ENCODE data around the gene CYSLTR2.
"Not testable (repeated sequence)": the region's sequence is repeated elsewhere in the genome, so short reads cannot be mapped to it uniquely, and the experiment has no call there.

CYSLTR2 gene

GRCh38 chr13:48696676-48697075 lies 42.9 kb downstream of the CYSLTR2 start:
- not testable (repeated sequence) for DNase-seq (ENCODE audit: low read depth)

- DNase-seq (ENCODE audit: low read depth) = no peak
Measured at GRCh38 chr13:48707405-48707804, 53.7 kb downstream of the CYSLTR2 start.

GRCh38 chr13:48708764-48709163 lies 55.0 kb downstream of the CYSLTR2 start:
- DNase-seq (ENCODE audit: low read depth) = no peak

- DNase-seq (ENCODE audit: low read depth) = no peak
Measured at GRCh38 chr13:48709213-48709612, 55.5 kb downstream of the CYSLTR2 start.

- no peak for DNase-seq (ENCODE audit: low read depth)
Measured at GRCh38 chr13:48710160-48710559, 56.4 kb downstream of the CYSLTR2 start.

GRCh38 chr13:48712141-48712540 lies 58.4 kb downstream of the CYSLTR2 start:
- no peak for DNase-seq (ENCODE audit: low read depth)

GRCh38 chr13:48715977-48716376 lies 62.2 kb downstream of the CYSLTR2 start:
- DNase-seq (ENCODE audit: low read depth) = no peak

- DNase-seq (ENCODE audit: low read depth) = no peak
Measured at GRCh38 chr13:48720621-48721020, 66.9 kb downstream of the CYSLTR2 start.

DNA sequence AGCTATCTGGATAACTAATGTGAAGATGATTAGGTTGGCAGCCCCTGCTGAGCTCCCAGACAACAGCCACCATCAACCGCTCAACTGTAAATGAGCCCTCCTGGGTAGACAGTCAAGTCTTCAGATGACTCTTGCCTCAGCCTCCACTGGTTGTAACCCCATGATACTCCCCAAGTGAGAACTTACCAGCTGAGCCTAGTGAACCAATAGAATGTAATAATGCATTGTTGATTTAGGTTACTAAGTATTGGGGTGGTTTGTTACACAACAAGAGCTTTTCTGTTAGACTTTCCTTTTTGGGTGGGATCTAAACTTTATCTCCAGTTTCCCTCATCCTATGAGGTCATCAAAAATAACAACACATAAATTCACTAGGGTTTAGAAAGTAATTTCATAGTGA lies 69.4 kb downstream of the CYSLTR2 start:
- DNase-seq (ENCODE audit: low read depth) = no peak

- DNase-seq (ENCODE audit: low read depth) = no peak
Measured at GRCh38 chr13:48725271-48725670, 71.5 kb downstream of the CYSLTR2 start.

GRCh38 chr13:48726711-48727110 lies 73.0 kb downstream of the CYSLTR2 start:
- DNase-seq (ENCODE audit: low read depth) = no peak

DNA sequence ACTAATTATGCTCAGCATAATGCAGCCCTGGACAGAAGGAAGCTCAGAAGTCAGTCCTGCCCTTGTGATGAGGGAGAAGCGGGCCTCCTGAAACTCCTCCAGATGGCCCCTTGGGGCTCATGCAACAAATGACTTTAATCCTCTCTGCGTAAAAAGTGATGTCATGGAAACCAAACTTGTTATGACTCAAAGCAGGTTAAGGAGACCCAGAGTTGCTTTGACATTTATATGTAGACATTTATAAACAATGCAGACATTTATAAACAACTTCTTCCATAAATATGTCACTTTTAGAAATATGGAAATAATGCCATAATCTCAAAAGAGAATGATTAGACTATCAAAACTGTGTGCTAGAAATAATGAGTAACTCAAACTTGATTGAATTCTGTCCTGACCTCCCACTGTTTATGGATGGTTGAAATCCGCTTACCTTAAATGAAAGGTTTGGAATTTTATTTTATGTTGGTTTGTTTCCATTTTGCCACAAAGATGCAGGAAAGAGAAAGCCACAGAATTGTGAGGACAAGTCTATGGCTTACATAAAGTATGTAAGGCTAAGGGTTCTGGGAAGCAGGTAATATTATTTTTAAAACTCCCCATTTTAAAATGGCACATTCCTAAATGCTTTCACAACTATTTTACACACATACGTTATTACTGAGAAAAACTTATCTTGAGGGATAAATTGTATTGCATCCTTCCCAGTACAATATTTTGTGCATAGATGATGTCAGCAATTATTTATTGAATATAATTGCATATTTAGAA lies 73.7 kb downstream of the CYSLTR2 start:
- no peak for DNase-seq (ENCODE audit: low read depth)

DNA sequence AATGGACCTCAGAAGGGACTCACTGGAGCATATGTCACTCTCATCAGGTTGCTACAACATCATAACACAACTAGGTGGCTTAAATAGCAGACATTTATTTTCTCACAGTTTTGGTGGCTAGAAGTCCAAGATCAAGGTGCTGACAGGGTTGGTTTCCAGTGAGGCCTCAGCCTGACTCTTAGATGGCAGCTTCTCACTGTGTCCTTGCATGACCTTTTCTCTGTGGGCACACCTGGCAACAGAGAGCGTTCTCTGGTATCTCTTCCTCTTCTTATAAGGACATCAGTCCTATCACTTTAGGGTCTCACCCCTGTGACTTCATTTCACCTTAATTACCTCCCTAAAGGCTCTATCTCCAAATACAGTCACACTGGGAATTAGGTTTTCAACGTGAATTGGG lies 74.5 kb downstream of the CYSLTR2 start:
- no peak for DNase-seq (ENCODE audit: low read depth)

DNA sequence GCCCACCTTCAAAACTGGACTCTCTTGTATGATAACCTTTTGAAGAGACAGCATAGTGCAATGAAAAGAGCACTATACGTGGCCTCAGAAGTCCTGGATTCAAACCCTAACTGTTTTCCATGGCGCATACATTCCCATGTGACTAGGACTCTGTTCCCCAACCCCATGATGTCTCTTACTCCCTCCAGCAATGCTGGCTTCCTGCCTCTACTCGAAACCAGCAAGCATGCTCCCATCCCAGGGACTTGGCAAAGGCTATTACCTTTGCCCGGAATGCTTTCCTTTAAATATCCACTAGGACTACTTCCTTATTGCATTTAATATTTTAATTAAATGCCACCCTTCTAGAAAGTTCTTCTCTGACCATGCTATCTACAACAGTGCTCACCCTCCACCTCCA lies 75.1 kb downstream of the CYSLTR2 start:
- DNase-seq (ENCODE audit: low read depth) = no peak

- no peak for DNase-seq (ENCODE audit: low read depth)
Measured at GRCh38 chr13:48729856-48730255, 76.1 kb downstream of the CYSLTR2 start.

DNA sequence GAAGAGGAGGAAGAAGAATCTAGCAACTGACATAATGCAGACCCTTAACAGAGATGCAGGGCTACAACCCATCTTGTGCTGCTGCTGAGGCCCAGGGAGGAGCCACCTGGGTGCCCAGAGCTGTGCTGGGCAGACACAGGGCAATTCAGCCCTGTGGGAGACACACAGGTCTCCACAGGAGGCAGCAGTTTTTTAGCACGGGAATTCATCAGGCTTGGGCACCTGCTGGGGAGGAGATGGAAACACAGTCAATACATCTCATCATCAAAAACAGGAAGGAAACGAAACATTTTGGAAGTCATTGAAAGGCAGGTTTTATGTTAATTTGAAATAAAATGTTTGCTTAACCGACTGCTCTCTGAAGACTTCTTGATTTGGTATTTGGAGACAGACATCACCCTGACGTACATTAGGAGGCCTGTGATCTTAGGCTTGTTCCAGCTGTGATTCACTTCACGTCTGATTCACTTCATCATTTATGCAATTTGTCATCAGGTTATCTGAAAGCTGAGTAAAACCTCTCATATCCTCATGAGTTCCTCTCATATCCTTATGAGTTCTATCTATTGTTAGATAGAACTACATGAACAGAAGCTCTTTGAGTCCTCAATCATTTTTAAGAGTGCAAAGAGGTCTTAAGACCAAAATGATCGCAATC lies 77.4 kb downstream of the CYSLTR2 start:
- DNase-seq (ENCODE audit: low read depth) = no peak

GRCh38 chr13:48731957-48732569 lies 78.3 kb downstream of the CYSLTR2 start:
- DNase-seq (ENCODE audit: low read depth) = peak; percentile 39

DNA sequence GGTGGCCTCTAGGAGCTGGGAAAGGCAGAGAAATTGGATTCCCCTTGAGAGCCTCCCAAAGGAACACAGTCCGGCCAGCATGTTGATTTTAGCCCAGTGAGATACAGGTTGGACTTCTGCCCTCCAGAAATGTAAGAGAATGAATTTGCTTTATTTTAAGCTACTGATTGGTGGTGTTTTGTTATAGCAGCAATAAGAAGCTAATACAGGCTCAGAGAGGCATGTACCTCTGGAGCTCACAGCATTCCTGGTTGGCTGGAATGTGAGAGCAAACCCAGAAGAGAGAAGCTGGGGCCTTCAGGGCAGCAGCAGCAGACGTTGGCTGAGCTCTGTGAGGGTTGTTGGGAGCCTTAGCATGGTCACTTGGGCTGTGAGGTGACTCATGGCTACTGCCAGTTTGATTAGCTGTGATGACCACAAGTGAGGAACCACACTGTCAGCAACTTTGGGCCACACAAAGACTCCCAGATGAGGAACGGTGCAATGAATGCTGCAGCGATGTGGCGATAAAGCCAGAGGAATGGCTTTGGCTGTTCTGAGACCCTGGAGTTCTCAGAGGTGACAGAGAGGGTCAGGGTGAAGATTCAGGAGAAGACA lies 80.1 kb downstream of the CYSLTR2 start:
- DNase-seq (ENCODE audit: low read depth) = no peak

GRCh38 chr13:48735571-48735970 lies 81.8 kb downstream of the CYSLTR2 start:
- no peak for DNase-seq (ENCODE audit: low read depth)

- no peak for DNase-seq (ENCODE audit: low read depth)
Measured at GRCh38 chr13:48737689-48738088, 84.0 kb downstream of the CYSLTR2 start.

- no peak for DNase-seq (ENCODE audit: low read depth)
Measured at GRCh38 chr13:48738311-48738710, 84.6 kb downstream of the CYSLTR2 start.

GRCh38 chr13:48739386-48739964 lies 85.7 kb downstream of the CYSLTR2 start:
- DNase-seq (ENCODE audit: low read depth) = no peak

DNA sequence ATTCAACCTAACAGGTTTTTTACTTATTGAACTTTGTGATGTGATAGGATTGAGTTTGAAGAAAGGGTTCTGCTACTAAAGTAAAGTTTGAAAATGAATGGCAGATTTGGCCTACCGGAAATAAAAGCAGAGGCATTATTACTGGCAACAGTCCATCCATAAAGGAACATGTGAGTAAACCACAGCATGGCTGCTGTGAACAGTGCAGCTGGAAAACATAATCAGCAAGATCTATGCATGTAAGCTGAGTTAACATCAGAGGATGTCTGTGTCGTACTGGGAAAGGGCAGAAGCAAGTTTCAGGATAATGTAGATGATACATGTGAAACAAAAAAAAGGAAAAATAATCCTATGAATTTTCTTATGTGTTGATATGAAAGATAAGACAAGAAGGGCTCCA lies 87.6 kb downstream of the CYSLTR2 start:
- no peak for DNase-seq (ENCODE audit: low read depth)

All from stimulated activated CD8-positive, alpha-beta memory T cell treated with anti-CD3 and anti-CD28 coated beads, Interleukin-12 subunit alpha, Interleukin-12 subunit beta, amount 100 ng/mL, for 1 hour (primary cell).